OCI-LY1 (cell line): ENCODE results near the gene RAB3GAP2.
"Not testable (repeated sequence)": the region's sequence is repeated elsewhere in the genome, so short reads cannot be mapped to it uniquely, and the experiment has no call there.

Experiments
- H2AFZ ChIP-seq: fragments of 200-600 bp; sonication (generic), shearing (Covaris generic); 2 replicates; pipeline ENCODE4 v1.6.0; 2014; ENCODE audit warnings: antibody characterized with exemption, mild to moderate bottlenecking, low read length
- H3F3A ChIP-seq: fragments of 200-600 bp; sonication (generic), shearing (Covaris generic); 2 replicates; pipeline ENCODE4 v1.6.0; 2014; ENCODE audit warnings: mild to moderate bottlenecking, antibody characterized with exemption, low read length, moderate library complexity; ENCODE audit not compliant: insufficient read depth
- H3K27ac ChIP-seq: fragments of 200-600 bp; sonication (generic); 2 replicates; pipeline ENCODE4 v1.5.1; 2014; ENCODE audit warnings: low read length, mixed run types, mild to moderate bottlenecking, low read depth; ENCODE audit not compliant: poor library complexity, severe bottlenecking
- H3K27me3 ChIP-seq: fragments of 200-600 bp; sonication (generic); 2 replicates; pipeline ENCODE4 v1.6.0; 2014; ENCODE audit warnings: antibody characterized with exemption, mild to moderate bottlenecking, low read length, moderate library complexity; ENCODE audit not compliant: insufficient read depth
- H3K36me3 ChIP-seq: fragments of 200-600 bp; sonication (generic); 2 replicates; pipeline ENCODE4 v1.6.1; 2014; ENCODE audit warnings: mild to moderate bottlenecking, antibody characterized with exemption, low read length, moderate library complexity, mixed read lengths; ENCODE audit not compliant: insufficient read depth
- H3K4me1 ChIP-seq: fragments of 200-600 bp; sonication (generic); 2 replicates; pipeline ENCODE4 v1.5.1; 2014; ENCODE audit warnings: mild to moderate bottlenecking, low read length, moderate library complexity; ENCODE audit not compliant: insufficient read depth, severe bottlenecking
- H3K4me2 ChIP-seq: fragments of 200-600 bp; sonication (generic), shearing (Covaris generic); 2 replicates; pipeline ENCODE4 v1.6.1; 2014; ENCODE audit warnings: low read length
- H3K4me3 ChIP-seq: fragments of 200-600 bp; sonication (generic); 2 replicates; pipeline ENCODE4 v1.5.1; 2014; ENCODE audit warnings: low read length, low read depth, mild to moderate bottlenecking, mixed read lengths; ENCODE audit not compliant: poor library complexity, severe bottlenecking
- H3K79me2 ChIP-seq: fragments of 200-600 bp; shearing (Covaris generic); 2 replicates; pipeline ENCODE4 v1.6.1; 2016; ENCODE audit warnings: mixed run types, low read length, mixed read lengths; ENCODE audit not compliant: insufficient read depth
- H3K9ac ChIP-seq: fragments of 200-600 bp; sonication (generic), shearing (Covaris generic); 2 replicates; pipeline ENCODE4 v1.6.1; 2014; ENCODE audit warnings: mild to moderate bottlenecking, low read length, mixed read lengths
- H3K9me2 ChIP-seq: fragments of 200-600 bp; sonication (generic), shearing (Covaris generic); 2 replicates; pipeline ENCODE4 v1.6.1; 2014; ENCODE audit warnings: low read depth, mild to moderate bottlenecking, low read length, mixed read lengths
- H3K9me3 ChIP-seq: fragments of 200-600 bp; shearing (Covaris generic); 2 replicates; pipeline ENCODE4 v1.6.1; 2014; ENCODE audit warnings: low read length, mixed read lengths
- H4K20me1 ChIP-seq: fragments of 200-600 bp; sonication (generic), shearing (Covaris generic); 2 replicates; pipeline ENCODE4 v1.6.0; 2016; ENCODE audit warnings: mild to moderate bottlenecking, low read length; ENCODE audit not compliant: insufficient read depth
- EZH2 ChIP-seq: fragments of 200-600 bp; sonication (generic), shearing (Covaris generic); IDR thresholded peaks from 2 replicates; pipeline ENCODE4 v1.8.0; 2017; ENCODE audit warnings: borderline replicate concordance, mixed run types, mild to moderate bottlenecking, antibody characterized with exemption, low read length, moderate library complexity, mixed read lengths
- TF ChIP-seq, protein P1 (sequence below): fragments of 200-600 bp; sonication (generic), shearing (Covaris generic); IDR thresholded peaks from 2 replicates; pipeline ENCODE4 v1.5.1; 2017; ENCODE audit warnings: mild to moderate bottlenecking, antibody characterized with exemption, low read length, moderate library complexity, mixed read lengths

Gene RAB3GAP2

GRCh38 chr1:220121791-220122530 is 150.3 kb downstream of the RAB3GAP2 start:
- no peak overlapping the region for H3K4me2 ChIP-seq
- no peaks in the 10 kb centered on the region for H3K9me3 ChIP-seq

DNA sequence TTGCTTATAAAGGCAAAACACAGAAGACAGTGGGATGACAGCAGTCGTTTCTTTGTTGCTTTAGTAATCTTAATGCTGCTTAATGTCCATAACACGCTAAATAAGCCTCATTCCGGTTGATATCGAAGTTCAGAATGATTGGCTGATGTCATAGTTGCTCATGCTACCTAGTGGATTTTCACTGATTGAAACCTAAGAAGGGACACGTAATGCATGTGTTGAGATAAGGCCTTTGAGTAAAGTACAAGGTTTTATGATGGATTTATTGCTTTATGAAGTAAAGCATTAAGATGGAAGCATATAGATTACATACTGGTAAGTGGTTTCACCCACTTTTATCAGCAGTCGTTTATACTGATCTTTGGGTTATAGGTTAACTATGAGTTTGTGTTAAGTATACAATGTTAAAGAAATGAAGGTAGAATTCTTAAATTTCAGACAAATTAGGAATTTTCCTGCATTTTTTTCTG is 153.2 kb downstream of the RAB3GAP2 start:
- Histone ChIP-seq H3K9me3 (no peaks in the 10 kb centered on the region), H3K27ac (no peak overlapping the region), H3K4me1 (no peaks in the 10 kb centered on the region), H3K4me2 (no peak overlapping the region), H3K9me2 (no peaks in the 10 kb centered on the region), H3K27me3 (no peaks in the 10 kb centered on the region), H4K20me1 (no peaks in the 10 kb centered on the region), H2AFZ (no peak overlapping the region), H3K36me3 (peaks cover 43% of the 10 kb centered on the region), H3F3A (no peaks in the 10 kb centered on the region), H3K9ac (no peak overlapping the region), H3K79me2 (no peaks in the 10 kb centered on the region), H3K4me3 (no peak overlapping the region)
- no peak for TF ChIP-seq EZH2
- TF ChIP-seq, protein P1, sequence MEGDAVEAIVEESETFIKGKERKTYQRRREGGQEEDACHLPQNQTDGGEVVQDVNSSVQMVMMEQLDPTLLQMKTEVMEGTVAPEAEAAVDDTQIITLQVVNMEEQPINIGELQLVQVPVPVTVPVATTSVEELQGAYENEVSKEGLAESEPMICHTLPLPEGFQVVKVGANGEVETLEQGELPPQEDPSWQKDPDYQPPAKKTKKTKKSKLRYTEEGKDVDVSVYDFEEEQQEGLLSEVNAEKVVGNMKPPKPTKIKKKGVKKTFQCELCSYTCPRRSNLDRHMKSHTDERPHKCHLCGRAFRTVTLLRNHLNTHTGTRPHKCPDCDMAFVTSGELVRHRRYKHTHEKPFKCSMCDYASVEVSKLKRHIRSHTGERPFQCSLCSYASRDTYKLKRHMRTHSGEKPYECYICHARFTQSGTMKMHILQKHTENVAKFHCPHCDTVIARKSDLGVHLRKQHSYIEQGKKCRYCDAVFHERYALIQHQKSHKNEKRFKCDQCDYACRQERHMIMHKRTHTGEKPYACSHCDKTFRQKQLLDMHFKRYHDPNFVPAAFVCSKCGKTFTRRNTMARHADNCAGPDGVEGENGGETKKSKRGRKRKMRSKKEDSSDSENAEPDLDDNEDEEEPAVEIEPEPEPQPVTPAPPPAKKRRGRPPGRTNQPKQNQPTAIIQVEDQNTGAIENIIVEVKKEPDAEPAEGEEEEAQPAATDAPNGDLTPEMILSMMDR = no peak

More at GRCh38 chr1:220121791-220122530, 150.3 kb downstream of the RAB3GAP2 start:
- Histone ChIP-seq H4K20me1 (no peaks in the 10 kb centered on the region), H3F3A (no peaks in the 10 kb centered on the region), H3K9me2 (no peaks in the 10 kb centered on the region), H3K27me3 (no peaks in the 10 kb centered on the region), H2AFZ (no peak overlapping the region), H3K4me1 (no peaks in the 10 kb centered on the region), H3K4me3 (no peak overlapping the region), H3K36me3 (peaks cover 21% of the 10 kb centered on the region), H3K27ac (no peak overlapping the region), H3K9ac (no peak overlapping the region), H3K79me2 (no peaks in the 10 kb centered on the region)
- TF ChIP-seq, protein P1 = no peak
- TF ChIP-seq EZH2 = no peak

- H3K4me1 ChIP-seq = no peaks in the 10 kb centered on the region
- no peak overlapping the region for H3K4me3 ChIP-seq
- no peaks in the 10 kb centered on the region for H3K9me3 ChIP-seq
- H3K36me3 ChIP-seq = peaks cover 70% of the 10 kb centered on the region
- no peak for TF ChIP-seq EZH2
- TF ChIP-seq, protein P1 = peak; percentile 66
- H3K9ac ChIP-seq = no peak overlapping the region
- no peaks in the 10 kb centered on the region for H3K79me2 ChIP-seq
- H3K9me2 ChIP-seq = no peaks in the 10 kb centered on the region
- no peak overlapping the region for H2AFZ ChIP-seq
- no peak overlapping the region for H3K27ac ChIP-seq
- H3K4me2 ChIP-seq = no peak overlapping the region
- H4K20me1 ChIP-seq = no peaks in the 10 kb centered on the region
- no peaks in the 10 kb centered on the region for H3K27me3 ChIP-seq
- H3F3A ChIP-seq = no peaks in the 10 kb centered on the region
These were observed 159.0 kb downstream of the RAB3GAP2 start for GRCh38 chr1:220113136-220113695.

GRCh38 chr1:220112600-220112999 is 159.7 kb downstream of the RAB3GAP2 start:
- peaks cover 68% of the 10 kb centered on the region for H3K36me3 ChIP-seq
- H3K9me3 ChIP-seq, H3K4me1 ChIP-seq, H3K9me2 ChIP-seq, H2AFZ ChIP-seq, H3K79me2 ChIP-seq, H3F3A ChIP-seq, H3K4me2 ChIP-seq, H3K4me3 ChIP-seq, H3K27ac ChIP-seq, H3K27me3 ChIP-seq, H4K20me1 ChIP-seq, H3K9ac ChIP-seq: not testable (repeated sequence)

GRCh38 chr1:220110473-220110872 is 161.8 kb downstream of the RAB3GAP2 start:
- H3K4me3 ChIP-seq, H3K4me1 ChIP-seq, H3K9me2 ChIP-seq, H3K9ac ChIP-seq, H3K27me3 ChIP-seq, H3K9me3 ChIP-seq, H3K4me2 ChIP-seq, H3F3A ChIP-seq, H4K20me1 ChIP-seq, H3K27ac ChIP-seq, H3K79me2 ChIP-seq, H2AFZ ChIP-seq: not testable (repeated sequence)
- H3K36me3 ChIP-seq = peaks cover 72% of the 10 kb centered on the region
